ENCODE measurements around the gene KCNQ5. TPM values are rescaled to one million over a fixed set of nuclear protein-coding genes. Genes with fewer than 3 reads are reported as not detected.

KCNQ5 gene
- total and polyA plus RNA-seq, 2 donors (not counting 1 experiment from before 2014, with no cell fraction given), result 0.74 to 4.6 TPM

- no peaks in the 10 kb centered on the region for H4K20me1 ChIP-seq (ENCODE audit: control insufficient read depth, extremely low read depth, insufficient read depth, low read length)
- no peak overlapping the region for H2AFZ ChIP-seq (ENCODE audit: low read length)
- no peak overlapping the region for H3K4me2 ChIP-seq (ENCODE audit: extremely low read depth, insufficient read depth, low read length)
- TF ChIP-seq CTCF (conservative IDR thresholded peaks at IDR 0.05 in 1 of 2, IDR thresholded peaks at IDR 0.05 in 1 of 2; ENCODE audit: low read depth in 1 of 2, low read length in 2 of 2) (no peak), EZH2 (IDR thresholded peaks at IDR 0.05; ENCODE audit: low read length, missing control alignments) (no peak)
- H3K4me3 ChIP-seq (replicated peaks in 1 of 4; ENCODE audit: control extremely low read depth in 1 of 4, insufficient read depth in 1 of 4, low read depth in 3 of 4, low read length in 4 of 4), result no peak overlapping the region
- DNase-seq (ENCODE audit: low read depth in 2 of 2), result no peak
- H3K27ac ChIP-seq (ENCODE audit: insufficient read depth, low read length), result no peak overlapping the region
- H3K79me2 ChIP-seq (ENCODE audit: control insufficient read depth, insufficient read depth, low read length), result no peaks in the 10 kb centered on the region
- no peaks in the 10 kb centered on the region for H3K27me3 ChIP-seq (ENCODE audit: control insufficient read depth, insufficient read depth, low read length)
- no peaks in the 10 kb centered on the region for H3K36me3 ChIP-seq (ENCODE audit: control insufficient read depth, insufficient read depth, low read length)
- no peak overlapping the region for H3K9ac ChIP-seq (ENCODE audit: insufficient read depth, low read length)
- H3K4me1 ChIP-seq (ENCODE audit: control insufficient read depth, extremely low read depth, insufficient read depth, low read length), result no peaks in the 10 kb centered on the region
- no peaks in the 10 kb centered on the region for H3K9me3 ChIP-seq (ENCODE audit: control insufficient read depth, insufficient read depth, low read depth, low read length)
Observed at GRCh38 chr6:72832271-72832670, 210.4 kb downstream of the KCNQ5 start.

DNA sequence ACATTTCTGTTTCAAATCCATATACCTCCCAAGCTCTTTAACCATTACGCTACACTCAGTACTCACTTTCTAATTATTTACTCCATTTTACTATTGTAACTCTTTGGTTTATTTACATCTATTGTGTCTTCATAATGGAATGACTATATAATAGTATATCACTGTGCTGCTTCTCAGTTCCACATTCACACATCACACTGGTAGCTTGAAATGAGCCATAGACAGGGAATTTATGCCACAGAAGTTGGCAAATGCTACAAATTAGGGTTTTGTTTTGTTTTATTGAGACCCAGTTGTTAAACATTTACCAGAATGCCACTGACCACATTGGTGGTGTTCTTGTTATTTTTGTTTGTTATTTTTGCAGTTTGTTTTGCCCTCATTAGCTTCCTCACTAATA is 213.9 kb downstream of the KCNQ5 start:
- Histone ChIP-seq H3K9ac (ENCODE audit: insufficient read depth, low read length) (no peak overlapping the region), H3K27ac (ENCODE audit: insufficient read depth, low read length) (no peak overlapping the region), H3K4me3 (replicated peaks in 1 of 4; ENCODE audit: control extremely low read depth in 1 of 4, insufficient read depth in 1 of 4, low read depth in 3 of 4, low read length in 4 of 4) (no peak overlapping the region), H2AFZ (ENCODE audit: low read length) (no peak overlapping the region), H3K9me3 (ENCODE audit: control insufficient read depth, insufficient read depth, low read depth, low read length) (no peaks in the 10 kb centered on the region), H3K4me1 (ENCODE audit: control insufficient read depth, extremely low read depth, insufficient read depth, low read length) (no peaks in the 10 kb centered on the region), H3K36me3 (ENCODE audit: control insufficient read depth, insufficient read depth, low read length) (no peaks in the 10 kb centered on the region), H3K27me3 (ENCODE audit: control insufficient read depth, insufficient read depth, low read length) (no peaks in the 10 kb centered on the region), H3K79me2 (ENCODE audit: control insufficient read depth, insufficient read depth, low read length) (no peaks in the 10 kb centered on the region), H3K4me2 (ENCODE audit: extremely low read depth, insufficient read depth, low read length) (no peak overlapping the region), H4K20me1 (ENCODE audit: control insufficient read depth, extremely low read depth, insufficient read depth, low read length) (no peaks in the 10 kb centered on the region)
- no peak for TF ChIP-seq EZH2 (IDR thresholded peaks at IDR 0.05; ENCODE audit: low read length, missing control alignments)
- TF ChIP-seq CTCF (conservative IDR thresholded peaks at IDR 0.05 in 1 of 2, IDR thresholded peaks at IDR 0.05 in 1 of 2; ENCODE audit: low read depth in 1 of 2, low read length in 2 of 2), result no peak
- DNase-seq (ENCODE audit: low read depth in 2 of 2), result no peak

- Histone ChIP-seq H2AFZ (ENCODE audit: low read length) (no peak overlapping the region), H3K27ac (ENCODE audit: insufficient read depth, low read length) (no peak overlapping the region), H3K9me3 (ENCODE audit: control insufficient read depth, insufficient read depth, low read depth, low read length) (no peaks in the 10 kb centered on the region), H3K4me2 (ENCODE audit: extremely low read depth, insufficient read depth, low read length) (no peak overlapping the region), H3K4me1 (ENCODE audit: control insufficient read depth, extremely low read depth, insufficient read depth, low read length) (no peaks in the 10 kb centered on the region), H4K20me1 (ENCODE audit: control insufficient read depth, extremely low read depth, insufficient read depth, low read length) (no peaks in the 10 kb centered on the region), H3K4me3 (replicated peaks in 1 of 4; ENCODE audit: control extremely low read depth in 1 of 4, insufficient read depth in 1 of 4, low read depth in 3 of 4, low read length in 4 of 4) (no peak overlapping the region), H3K9ac (ENCODE audit: insufficient read depth, low read length) (no peak overlapping the region), H3K36me3 (ENCODE audit: control insufficient read depth, insufficient read depth, low read length) (no peaks in the 10 kb centered on the region), H3K27me3 (ENCODE audit: control insufficient read depth, insufficient read depth, low read length) (no peaks in the 10 kb centered on the region), H3K79me2 (ENCODE audit: control insufficient read depth, insufficient read depth, low read length) (no peaks in the 10 kb centered on the region)
- DNase-seq (ENCODE audit: low read depth in 2 of 2), result no peak
- TF ChIP-seq CTCF (conservative IDR thresholded peaks at IDR 0.05 in 1 of 2, IDR thresholded peaks at IDR 0.05 in 1 of 2; ENCODE audit: low read depth in 1 of 2, low read length in 2 of 2) (no peak), EZH2 (IDR thresholded peaks at IDR 0.05; ENCODE audit: low read length, missing control alignments) (no peak)
Observed at GRCh38 chr6:72836971-72837370, 215.1 kb downstream of the KCNQ5 start.
